Lower leg skin (tissue), 3 donors: ENCODE results near the gene JPH4.

Source experiments
- POLR2A ChIP-seq, 2 donors: fragments of 450-650 bp; IDR thresholded peaks; one replicate each; pipeline ENCODE4 v1.6.1; 2016 to 2017; ENCODE audit warnings: antibody characterized with exemption in 2 of 2, mild to moderate bottlenecking in 1 of 2, moderate library complexity in 1 of 2
- TF ChIP-seq, protein P1 (sequence below), 3 donors: fragments of 450-650 bp; IDR thresholded peaks; one replicate each; pipeline ENCODE4 v1.5.1; 2016; ENCODE audit warnings: antibody characterized with exemption in 3 of 3, mild to moderate bottlenecking in 3 of 3, moderate library complexity in 2 of 3

DNA sequence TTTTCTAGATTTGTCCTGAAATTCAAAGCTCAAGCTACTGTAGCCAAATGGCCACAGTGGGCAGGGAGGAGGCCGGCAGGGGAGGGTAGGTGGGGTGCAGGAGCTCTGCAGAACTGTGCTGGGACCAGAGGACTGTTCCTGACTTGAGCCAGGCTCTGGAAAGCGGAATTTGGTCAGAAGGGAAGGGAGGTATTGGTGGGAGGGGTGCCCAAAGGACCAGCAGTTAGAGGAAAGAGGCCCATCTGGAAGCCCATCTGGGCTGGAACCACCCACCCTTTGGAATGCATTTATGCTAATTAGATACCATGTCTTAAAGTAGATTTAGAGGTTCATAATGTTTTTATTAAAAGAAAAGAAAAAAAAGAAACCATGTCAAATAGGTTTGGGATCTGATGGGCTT, 24.5 kb upstream of the JPH4 start:
- TF ChIP-seq, protein P1, sequence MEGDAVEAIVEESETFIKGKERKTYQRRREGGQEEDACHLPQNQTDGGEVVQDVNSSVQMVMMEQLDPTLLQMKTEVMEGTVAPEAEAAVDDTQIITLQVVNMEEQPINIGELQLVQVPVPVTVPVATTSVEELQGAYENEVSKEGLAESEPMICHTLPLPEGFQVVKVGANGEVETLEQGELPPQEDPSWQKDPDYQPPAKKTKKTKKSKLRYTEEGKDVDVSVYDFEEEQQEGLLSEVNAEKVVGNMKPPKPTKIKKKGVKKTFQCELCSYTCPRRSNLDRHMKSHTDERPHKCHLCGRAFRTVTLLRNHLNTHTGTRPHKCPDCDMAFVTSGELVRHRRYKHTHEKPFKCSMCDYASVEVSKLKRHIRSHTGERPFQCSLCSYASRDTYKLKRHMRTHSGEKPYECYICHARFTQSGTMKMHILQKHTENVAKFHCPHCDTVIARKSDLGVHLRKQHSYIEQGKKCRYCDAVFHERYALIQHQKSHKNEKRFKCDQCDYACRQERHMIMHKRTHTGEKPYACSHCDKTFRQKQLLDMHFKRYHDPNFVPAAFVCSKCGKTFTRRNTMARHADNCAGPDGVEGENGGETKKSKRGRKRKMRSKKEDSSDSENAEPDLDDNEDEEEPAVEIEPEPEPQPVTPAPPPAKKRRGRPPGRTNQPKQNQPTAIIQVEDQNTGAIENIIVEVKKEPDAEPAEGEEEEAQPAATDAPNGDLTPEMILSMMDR (IDR thresholded peaks at IDR 0.05): no peak
- TF ChIP-seq POLR2A (IDR thresholded peaks at IDR 0.05): no peak
